Measurements from ENCODE around the gene COPS8. TPM values are rescaled to one million over a fixed set of nuclear protein-coding genes. Genes with fewer than 3 reads are reported as not detected.

The COPS8 gene
- total and polyA plus RNA-seq, 2 of the 8 experiments (the other 6 are each of a cell fraction or from before 2014, with no cell fraction given) = 59.3 to 67.5 TPM

GRCh38 chr2:237129625-237130263 is 44.1 kb downstream of the COPS8 start:
- POLR2A ChIA-PET (ENCODE audit: partially characterized antibody) = no interaction called here
- H3K4me1 ChIP-seq (replicated peaks in 1 of 4; ENCODE audit: control insufficient read depth in 3 of 4, insufficient read depth in 4 of 4, low read length in 3 of 4) = peaks cover 2 to 7% (median 3%) of the 10 kb centered on the region in 4 experiments; a peak in 6 of 7 replicates
- TF ChIP-seq POLR2A (IDR thresholded peaks at IDR 0.05; ENCODE audit: control extremely low read depth in 1 of 2, low read depth in 2 of 2, low read length in 2 of 2) = no peak
- TF ChIP-seq CTCF (IDR thresholded peaks at IDR 0.05; ENCODE audit: control extremely low read depth in 1 of 3, insufficient read depth in 1 of 3, low read depth in 1 of 3, low read length in 3 of 3) = no peak
- no peak for TF ChIP-seq PHF8 (conservative IDR thresholded peaks at IDR 0.05; ENCODE audit: low read depth, low read length)
- no peak for TF ChIP-seq ZNF274 (IDR thresholded peaks at IDR 0.05; ENCODE audit: borderline replicate concordance, extremely low read depth, low read length)
- TF ChIP-seq CEBPB (IDR thresholded peaks at IDR 0.05; ENCODE audit: low read depth, low read length) = no peak

More at GRCh38 chr2:237129625-237130263, 44.1 kb downstream of the COPS8 start:
- DNase-seq (ENCODE audit: low read depth in 1 of 2, low spot score in 2 of 2) (no peak), FAIRE-seq (no peak)
- Histone ChIP-seq H2BK12ac (ENCODE audit: low read depth, low read length) (peak overlapping the region; percentile 2; the same call in 1 of the 2 replicates), H4K8ac (ENCODE audit: extremely low read depth, insufficient read depth, low read length) (no peak overlapping the region; the same call in 1 of the 2 replicates), H3K14ac (ENCODE audit: insufficient read length) (no peak overlapping the region), H2BK5ac (ENCODE audit: low read depth, low read length) (peak overlapping the region; percentile 14; the same call in 1 of the 2 replicates), H3K4me3 (ENCODE audit: extremely low read depth in 1 of 4, insufficient read depth in 2 of 4, low read depth in 3 of 4, low read length in 4 of 4) (no peak overlapping the region), H2BK20ac (ENCODE audit: low read length) (no peak overlapping the region), H2AK5ac (ENCODE audit: low read depth, low read length) (peak overlapping the region; percentile 92; the same call in 1 of the 2 replicates), H4K91ac (replicated peaks; ENCODE audit: insufficient read length, low read length) (peak overlapping the region; percentile 7), H3K56ac (replicated peaks; ENCODE audit: insufficient read length, low read depth, low read length) (no peak overlapping the region), H3K27me3 (replicated peaks in 1 of 4; ENCODE audit: control insufficient read depth in 3 of 4, extremely low read depth in 1 of 4, insufficient read depth in 3 of 4, low read length in 3 of 4) (no peaks in the 10 kb centered on the region; a peak in 1 of 7 replicates), H3K9me3 (ENCODE audit: insufficient read depth in 2 of 2, low read depth in 1 of 2, low read length in 1 of 2) (peaks cover 3 to 24% of the 10 kb centered on the region in 2 experiments; a peak in 3 of 4 replicates), H2AFZ (ENCODE audit: low read length) (no peak overlapping the region), H2BK120ac (replicated peaks; ENCODE audit: low read depth, low read length) (no peak overlapping the region), H3K79me2 (ENCODE audit: control insufficient read depth in 1 of 2, insufficient read depth in 2 of 2, low read length in 2 of 2) (peaks cover 0 to 11% of the 10 kb centered on the region in 2 experiments; a peak in 2 of 4 replicates), H3K23ac (ENCODE audit: insufficient read length) (no peak overlapping the region), H3K9ac (replicated peaks in 1 of 4; ENCODE audit: extremely low read depth in 1 of 4, low read depth in 3 of 4, low read length in 3 of 4) (no peak overlapping the region), H3K27ac (ENCODE audit: low read depth, low read length) (no peak overlapping the region), H2BK15ac (ENCODE audit: low read length) (no peak overlapping the region), H4K20me1 (replicated peaks in 1 of 2; ENCODE audit: control insufficient read depth in 1 of 2, insufficient read depth in 2 of 2, low read length in 2 of 2) (peaks cover 0 to 12% of the 10 kb centered on the region in 2 experiments), H3K4ac (replicated peaks; ENCODE audit: insufficient read length, low read depth, low read length) (no peak overlapping the region), H3K79me1 (ENCODE audit: low read depth, low read length) (peaks cover 4% of the 10 kb centered on the region; the same call in 1 of the 2 replicates), H3K18ac (ENCODE audit: extremely low read depth, low read length) (no peak overlapping the region), H3K4me2 (ENCODE audit: insufficient read depth in 1 of 2, low read depth in 2 of 2, low read length in 2 of 2) (no peak overlapping the region; a peak in 1 of 4 replicates), H4K5ac (ENCODE audit: insufficient read length, low read depth, low read length) (no peak overlapping the region), H3K23me2 (ENCODE audit: low read depth, low read length) (peaks cover 16% of the 10 kb centered on the region), H3K36me3 (ENCODE audit: control insufficient read depth in 2 of 4, insufficient read depth in 4 of 4, low read length in 3 of 4) (peaks cover 0 to 4% (median 0%) of the 10 kb centered on the region in 4 experiments; a peak in 1 of 8 replicates)
- WGBS, 2 experiments (ENCODE audit: extremely low coverage in 1 of 2, insufficient coverage in 1 of 2, insufficient read length in 1 of 2, insufficient replicate concordance in 2 of 2, low coverage in 1 of 2, low lambda C conversion rate in 2 of 2, missing lambda C conversion rate in 1 of 2) = 91% methylated on average over 4 of the region's 4 CpGs; no CpG with 5 or more reads in 1 of the 2 experiments
- CTCF ChIA-PET (ENCODE audit: partially characterized antibody) = no interaction called here

Data from H1 (cell line).